T-helper 2 cell treated with Interferon-gamma antibody and Interleukin-4, amounts not matched to agents 5 μg/mL and 100 μg/mL, for 36 hours (primary cell): Measurements from ENCODE around the gene CPVL.

ENCODE experiments used
- DNase-seq: peaks from one replicate; pipeline ENCODE4 v3.0.0; 2021; ENCODE audit warnings: low spot score
- H3K27ac Mint-ChIP-seq: one replicate; pipeline ENCODE4 v1.8.0; 2021; ENCODE audit warnings: mild to moderate bottlenecking, mixed read lengths
- H3K27me3 Mint-ChIP-seq: one replicate; pipeline ENCODE4 v1.8.0; 2021; ENCODE audit warnings: low read depth, mixed read lengths
- H3K36me3 Mint-ChIP-seq: one replicate; pipeline ENCODE4 v1.8.0; 2021; ENCODE audit warnings: low read depth, mixed read lengths
- H3K4me1 Mint-ChIP-seq: one replicate; pipeline ENCODE4 v1.8.0; 2021; ENCODE audit warnings: low read depth, mixed read lengths
- H3K4me3 Mint-ChIP-seq: one replicate; pipeline ENCODE4 v1.8.0; 2022; ENCODE audit warnings: mild to moderate bottlenecking, moderate library complexity, mixed read lengths
- H3K9me3 Mint-ChIP-seq: one replicate; pipeline ENCODE4 v1.8.0; 2021; ENCODE audit warnings: mixed read lengths

The CPVL gene

DNA sequence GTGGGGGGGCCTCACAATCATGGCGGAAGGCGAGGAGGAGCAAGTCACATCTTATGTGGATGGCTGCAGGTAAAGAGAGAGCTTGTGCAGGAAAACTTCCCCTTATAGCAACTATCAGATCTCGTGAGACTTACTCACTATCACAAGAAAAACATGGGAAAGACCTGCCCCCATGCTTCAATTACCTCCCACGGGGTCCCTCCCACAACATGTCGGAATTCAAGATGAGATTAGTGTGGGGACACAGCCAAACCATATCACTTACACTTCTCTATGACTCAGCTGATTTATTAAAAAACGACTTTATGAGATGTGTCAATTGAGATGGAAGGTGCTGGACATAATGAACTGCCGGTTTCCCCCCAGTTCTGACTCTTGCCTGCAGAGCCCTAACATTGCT lies 24.4 kb upstream of the CPVL start:
- DNase-seq = no peak
- no peaks in the 10 kb centered on the region for H3K4me1 Mint-ChIP-seq
- no peak overlapping the region for H3K4me3 Mint-ChIP-seq
- H3K9me3 Mint-ChIP-seq = no peaks in the 10 kb centered on the region
- H3K27ac Mint-ChIP-seq = no peak overlapping the region
- no peaks in the 10 kb centered on the region for H3K36me3 Mint-ChIP-seq
- peaks cover 10% of the 10 kb centered on the region for H3K27me3 Mint-ChIP-seq

DNA sequence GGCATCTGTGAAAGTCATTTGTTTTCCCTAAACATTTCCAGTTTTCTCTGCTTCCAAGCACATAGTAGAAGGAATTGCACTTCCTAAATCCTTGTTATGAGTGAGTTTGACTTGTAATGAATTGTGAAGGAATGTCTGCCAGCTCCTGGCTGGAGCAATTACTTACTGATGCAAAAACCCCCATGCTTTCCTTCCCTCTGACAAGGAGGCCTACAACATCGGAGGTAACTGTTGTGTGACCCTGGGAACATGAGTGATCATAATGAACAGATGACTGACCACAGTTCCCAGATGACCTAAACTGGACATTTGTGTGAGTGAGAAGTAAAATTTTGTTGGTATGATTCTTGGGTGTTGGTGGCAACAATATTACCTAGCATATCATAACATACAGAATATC lies 21.4 kb upstream of the CPVL start:
- Mint-ChIP-seq H3K9me3 (no peaks in the 10 kb centered on the region), H3K27me3 (peaks cover 9% of the 10 kb centered on the region), H3K27ac (no peak overlapping the region), H3K36me3 (no peaks in the 10 kb centered on the region), H3K4me3 (no peak overlapping the region), H3K4me1 (no peaks in the 10 kb centered on the region)
- no peak for DNase-seq

GRCh38 chr7:29163854-29164253 lies 17.5 kb upstream of the CPVL start:
- H3K27ac Mint-ChIP-seq = no peak overlapping the region
- peaks cover 8% of the 10 kb centered on the region for H3K27me3 Mint-ChIP-seq
- DNase-seq = no peak
- H3K4me3 Mint-ChIP-seq = no peak overlapping the region
- no peaks in the 10 kb centered on the region for H3K36me3 Mint-ChIP-seq
- H3K4me1 Mint-ChIP-seq = no peaks in the 10 kb centered on the region
- no peaks in the 10 kb centered on the region for H3K9me3 Mint-ChIP-seq

- Mint-ChIP-seq H3K27me3 (peaks cover 8% of the 10 kb centered on the region), H3K4me3 (no peak overlapping the region), H3K36me3 (no peaks in the 10 kb centered on the region), H3K4me1 (peaks cover under 1% of the 10 kb centered on the region), H3K27ac (no peak overlapping the region), H3K9me3 (no peaks in the 10 kb centered on the region)
- DNase-seq = no peak
Measured at GRCh38 chr7:29162577-29162976, 16.2 kb upstream of the CPVL start.

DNA sequence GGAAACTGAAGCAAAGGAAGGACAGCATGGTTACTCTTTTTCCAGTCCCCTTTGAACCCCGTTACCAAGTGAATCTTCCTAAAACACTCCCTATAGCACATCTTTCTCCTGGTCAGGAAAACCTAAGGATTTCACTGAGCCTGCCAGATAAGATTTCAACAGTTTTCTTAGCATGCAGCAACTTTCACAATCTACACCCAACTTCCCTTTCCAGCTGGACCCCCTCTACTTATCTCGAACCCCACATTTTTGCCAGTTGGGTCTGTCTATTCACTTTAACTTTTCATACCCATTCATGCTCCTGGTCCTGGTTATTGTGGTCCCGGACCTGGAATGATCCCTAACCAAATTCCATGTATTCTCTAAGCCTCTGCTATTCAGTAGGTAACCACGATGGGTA lies 14.9 kb upstream of the CPVL start:
- Mint-ChIP-seq H3K27me3 (peaks cover 6% of the 10 kb centered on the region), H3K27ac (no peak overlapping the region), H3K9me3 (no peaks in the 10 kb centered on the region), H3K36me3 (no peaks in the 10 kb centered on the region), H3K4me3 (no peak overlapping the region), H3K4me1 (peaks cover 8% of the 10 kb centered on the region)
- DNase-seq = no peak

DNA sequence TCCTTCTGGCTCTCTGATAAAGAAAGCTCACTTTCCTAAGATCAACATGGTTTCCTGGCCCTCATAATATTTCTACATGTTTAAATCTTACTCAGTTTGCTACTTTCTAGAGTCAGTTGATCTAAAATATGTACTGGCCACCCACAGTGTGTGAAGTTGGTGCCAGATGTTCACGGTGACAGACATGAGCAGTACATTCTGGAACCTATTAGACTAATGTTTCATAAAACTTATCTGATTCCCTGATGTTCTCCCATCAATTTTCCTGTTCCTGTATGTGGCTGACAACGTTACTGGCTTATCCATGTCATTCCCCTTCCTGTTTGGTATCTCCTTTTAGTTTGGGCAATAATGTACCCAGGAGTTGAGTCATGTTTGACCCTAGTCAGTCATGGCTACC lies 13.7 kb upstream of the CPVL start:
- no peak overlapping the region for H3K27ac Mint-ChIP-seq

DNA sequence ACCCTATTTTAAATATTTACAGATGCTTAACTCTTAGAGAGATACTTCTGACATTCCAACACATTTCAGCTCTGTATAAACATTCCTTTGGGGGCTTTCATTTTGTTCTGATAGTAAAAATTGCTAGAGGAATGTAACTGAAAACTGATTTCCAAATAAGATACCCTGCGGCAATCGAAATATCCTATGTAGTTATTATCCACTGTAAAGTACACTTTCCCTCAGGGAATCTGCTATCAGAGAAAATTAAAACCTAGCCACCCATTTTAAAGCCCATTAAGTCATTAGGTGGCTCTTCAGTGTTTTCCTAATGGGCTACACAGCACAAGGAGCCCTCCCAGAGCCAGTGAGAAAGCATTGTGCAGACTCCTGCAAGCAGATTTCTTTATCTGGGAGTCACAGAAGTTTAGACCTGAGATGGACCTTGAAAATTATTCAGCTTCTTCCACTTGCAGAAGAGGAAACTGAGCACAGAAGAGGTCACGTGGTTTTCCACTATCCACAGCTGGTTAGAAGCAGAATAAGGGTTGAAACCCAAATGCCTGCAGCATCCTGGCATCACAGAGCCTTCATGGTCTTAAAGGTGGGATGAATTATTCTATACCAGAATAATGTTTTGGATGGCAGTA lies 12.6 kb upstream of the CPVL start:
- peaks cover 2% of the 10 kb centered on the region for H3K27me3 Mint-ChIP-seq
- no peak overlapping the region for H3K4me3 Mint-ChIP-seq
- peaks cover 5% of the 10 kb centered on the region for H3K9me3 Mint-ChIP-seq
- H3K36me3 Mint-ChIP-seq = no peaks in the 10 kb centered on the region
- DNase-seq = no peak
- H3K4me1 Mint-ChIP-seq = peaks cover 8% of the 10 kb centered on the region
- no peak overlapping the region for H3K27ac Mint-ChIP-seq

More for the DNA sequence above, 13.7 kb upstream of the CPVL start:
- Mint-ChIP-seq H3K4me3 (no peak overlapping the region), H3K9me3 (peaks cover 5% of the 10 kb centered on the region), H3K4me1 (peaks cover 8% of the 10 kb centered on the region), H3K27me3 (peaks cover 4% of the 10 kb centered on the region), H3K36me3 (no peaks in the 10 kb centered on the region)
- no peak for DNase-seq

GRCh38 chr7:29156907-29157452 lies 10.6 kb upstream of the CPVL start:
- Mint-ChIP-seq H3K9me3 (peaks cover 5% of the 10 kb centered on the region), H3K4me1 (peaks cover 8% of the 10 kb centered on the region), H3K4me3 (peak overlapping the region; percentile 21), H3K27ac (peak overlapping the region; percentile 50), H3K36me3 (no peaks in the 10 kb centered on the region), H3K27me3 (peaks cover 2% of the 10 kb centered on the region)
- DNase-seq = no peak

DNA sequence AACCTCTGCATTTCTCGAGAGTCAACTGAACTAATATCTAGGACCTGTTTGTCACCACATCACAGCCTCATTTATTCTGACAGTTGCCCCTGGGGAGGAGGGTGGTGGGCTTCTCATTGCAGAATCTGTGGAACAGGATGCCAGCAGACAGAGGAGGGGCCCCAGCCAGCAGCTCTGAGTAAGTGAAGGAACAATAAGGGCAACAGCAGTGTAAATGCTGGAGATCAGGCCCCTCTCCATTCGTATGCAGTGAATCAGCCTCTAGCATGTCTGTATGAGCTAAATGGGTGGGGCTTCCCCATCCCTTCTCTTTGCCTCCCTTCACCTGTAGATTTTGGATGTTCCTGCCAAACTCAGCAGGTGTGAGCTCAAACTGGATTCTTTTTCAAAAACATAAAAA lies 7.7 kb upstream of the CPVL start:
- peaks cover 5% of the 10 kb centered on the region for H3K9me3 Mint-ChIP-seq
- DNase-seq = no peak
- no peaks in the 10 kb centered on the region for H3K36me3 Mint-ChIP-seq
- no peak overlapping the region for H3K4me3 Mint-ChIP-seq
- peaks cover 8% of the 10 kb centered on the region for H3K4me1 Mint-ChIP-seq
- no peak overlapping the region for H3K27ac Mint-ChIP-seq
- H3K27me3 Mint-ChIP-seq = peaks cover 5% of the 10 kb centered on the region

GRCh38 chr7:29150856-29151255 lies 4.5 kb upstream of the CPVL start:
- Mint-ChIP-seq H3K36me3 (no peaks in the 10 kb centered on the region), H3K4me1 (no peaks in the 10 kb centered on the region), H3K9me3 (peaks cover 5% of the 10 kb centered on the region), H3K4me3 (no peak overlapping the region), H3K27ac (no peak overlapping the region), H3K27me3 (peaks cover 26% of the 10 kb centered on the region)
- no peak for DNase-seq

DNA sequence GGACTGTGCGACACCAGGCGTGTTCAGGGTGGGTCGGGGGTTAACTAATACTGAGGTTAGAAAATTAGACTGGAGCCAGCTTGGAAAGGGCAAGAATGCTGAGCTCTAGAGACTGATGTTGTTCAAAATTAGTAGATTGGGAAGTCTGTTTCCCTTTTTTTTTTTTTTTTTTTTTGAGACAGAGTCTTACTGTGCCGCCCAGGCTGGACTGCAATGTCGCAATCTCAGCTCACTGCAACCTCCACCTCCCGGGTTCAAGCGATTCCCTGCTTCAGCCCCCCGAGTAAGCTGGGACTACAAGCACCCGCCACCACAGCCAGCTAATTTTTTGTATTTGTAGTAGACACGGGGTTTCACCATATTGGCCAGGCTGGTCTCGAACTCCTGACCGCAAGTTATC lies 2.7 kb upstream of the CPVL start:
- Mint-ChIP-seq H3K27me3 (peaks cover 40% of the 10 kb centered on the region), H3K4me1 (no peaks in the 10 kb centered on the region), H3K27ac (no peak overlapping the region), H3K36me3 (no peaks in the 10 kb centered on the region), H3K4me3 (no peak overlapping the region), H3K9me3 (no peaks in the 10 kb centered on the region)
- DNase-seq = no peak

- H3K27me3 Mint-ChIP-seq = peaks cover 42% of the 10 kb centered on the region
- no peak for DNase-seq
Measured at GRCh38 chr7:29147821-29148220, 1.5 kb upstream of the CPVL start.

GRCh38 chr7:29146888-29147609 lies 712 bp upstream of the CPVL start:
- no peaks in the 10 kb centered on the region for H3K9me3 Mint-ChIP-seq
- H3K4me3 Mint-ChIP-seq = no peak overlapping the region
- peaks cover 44% of the 10 kb centered on the region for H3K27me3 Mint-ChIP-seq
- no peaks in the 10 kb centered on the region for H3K4me1 Mint-ChIP-seq
- no peaks in the 10 kb centered on the region for H3K36me3 Mint-ChIP-seq
- no peak overlapping the region for H3K27ac Mint-ChIP-seq
- DNase-seq = no peak

More at GRCh38 chr7:29147821-29148220, 1.5 kb upstream of the CPVL start:
- Mint-ChIP-seq H3K4me3 (no peak overlapping the region), H3K4me1 (no peaks in the 10 kb centered on the region), H3K36me3 (no peaks in the 10 kb centered on the region), H3K9me3 (no peaks in the 10 kb centered on the region), H3K27ac (no peak overlapping the region)

GRCh38 chr7:29145553-29146056 lies 732 bp downstream of the CPVL start:
- peaks cover 43% of the 10 kb centered on the region for H3K27me3 Mint-ChIP-seq
- no peaks in the 10 kb centered on the region for H3K36me3 Mint-ChIP-seq
- no peaks in the 10 kb centered on the region for H3K9me3 Mint-ChIP-seq
- no peaks in the 10 kb centered on the region for H3K4me1 Mint-ChIP-seq
- H3K27ac Mint-ChIP-seq = no peak overlapping the region
- no peak for DNase-seq
- H3K4me3 Mint-ChIP-seq = peak overlapping the region; percentile 15
